ENCODE results near the gene SKAP2. TPM values are rescaled to one million over a fixed set of nuclear protein-coding genes. Genes with fewer than 3 reads are reported as not detected.

SKAP2 gene
- total RNA-seq, 1 experiment from 2014 or later, result 30.7 TPM

GRCh38 chr7:26664274-26664673 is 200.1 kb downstream of the SKAP2 start (continued):
- no peak for TF ChIP-seq CTCF (IDR thresholded peaks at IDR 0.05 in 2 of 3, conservative IDR thresholded peaks at IDR 0.05 in 1 of 3; ENCODE audit: borderline replicate concordance in 1 of 3, insufficient read depth in 1 of 3, low read depth in 2 of 3, low read length in 2 of 3)
- TF ChIP-seq SIN3A (IDR thresholded peaks at IDR 0.05; ENCODE audit: low read depth), result no peak

GRCh38 chr7:26663874-26664273 is 200.5 kb downstream of the SKAP2 start:
- no peaks in the 10 kb centered on the region for H4K20me1 ChIP-seq (ENCODE audit: insufficient read depth)
- H2AFZ ChIP-seq (ENCODE audit: low read depth, low read length, poor library complexity, severe bottlenecking), result no peak overlapping the region
- H3K9me2 ChIP-seq (ENCODE audit: insufficient read depth), result no peaks in the 10 kb centered on the region
- no peak for DNase-seq (ENCODE audit: low read depth, low spot score)
- CTCF ChIA-PET, result interaction anchor here (2.5 to 8.0 kb wide), 2 partner anchors 295 to 771 kb away, joined by 6 to 232 read pairs; no protein-coding TSS in a partner anchor
- no peak overlapping the region for H3K4me2 ChIP-seq (ENCODE audit: low read length)
- H3K27me3 ChIP-seq (ENCODE audit: insufficient read depth, low read length), result no peaks in the 10 kb centered on the region
- no peak overlapping the region for H3K4me3 ChIP-seq (replicated peaks in 1 of 2; ENCODE audit: low read depth in 1 of 2, low read length in 2 of 2)
- no peak for ATAC-seq
- POLR2A ChIA-PET, result interaction anchor here (0.7 kb wide), 1 partner anchor 450 kb away, joined by 3 read pairs; no protein-coding TSS in a partner anchor
- BruUV-seq (replicated peaks), result no TSS peak
- no peaks in the 10 kb centered on the region for H3K36me3 ChIP-seq (ENCODE audit: control insufficient read depth in 1 of 2, insufficient read depth in 2 of 2, low read length in 2 of 2)
- no peak for TF ChIP-seq REST (IDR thresholded peaks at IDR 0.05; ENCODE audit: low read depth)
- TF ChIP-seq ZFX (IDR thresholded peaks at IDR 0.05), result no peak
- no peak for TF ChIP-seq ZBTB33 (IDR thresholded peaks at IDR 0.05; ENCODE audit: extremely low read depth, insufficient replicate concordance, low read length)
- RAD21 ChIA-PET (ENCODE audit: low non-redundant PET in 1 of 2, low total read pairs in 2 of 2, uncharacterized antibody in 2 of 2, unreplicated experiment in 2 of 2), result interaction anchor here in 1 of 2 experiments (1.3 kb wide), 1 partner anchor 294 kb away, joined by 4 read pairs; no protein-coding TSS in a partner anchor
- H3K79me2 ChIP-seq (ENCODE audit: insufficient read depth, low read length), result no peaks in the 10 kb centered on the region
- no peak overlapping the region for H3K27ac ChIP-seq (ENCODE audit: low read depth, low read length)
- no peak overlapping the region for H3K9ac ChIP-seq (ENCODE audit: low read length)
- H3K4me1 ChIP-seq (ENCODE audit: control insufficient read depth in 1 of 2, insufficient read depth in 2 of 2, low read length in 2 of 2), result 0 out of 4 replicates have a peak, but pooled peaks cover 0 to 2% of the 10 kb centered on the region in 2 experiments
- no peaks in the 10 kb centered on the region for H3K9me3 ChIP-seq (ENCODE audit: control insufficient read depth in 1 of 2, insufficient read depth in 1 of 2, low read depth in 1 of 2, low read length in 2 of 2)
- intact Hi-C loops (cut with micrococcal nuclease), result loop anchor here (10.0 kb wide), 1 partner anchor 389 kb away; no protein-coding TSS in a partner anchor
